ENCODE measurements around the gene DCAF4. TPM values are rescaled to one million over a fixed set of nuclear protein-coding genes. Genes with fewer than 3 reads are reported as not detected.

DCAF4 gene
- total RNA-seq, 1 donor = 21.0 TPM

GRCh38 chr14:72920008-72920407, 6.3 kb upstream of the DCAF4 start:
- H2AFZ ChIP-seq (ENCODE audit: low read length) = no peak overlapping the region
- H3K4me1 ChIP-seq (ENCODE audit: insufficient read depth, low read length) = no peaks in the 10 kb centered on the region
- no peaks in the 10 kb centered on the region for H4K20me1 ChIP-seq (ENCODE audit: insufficient read depth, low read length)
- peaks cover 18% of the 10 kb centered on the region for H3K27me3 ChIP-seq (ENCODE audit: insufficient read depth, low read length)
- peak; percentile 19 for TF ChIP-seq CTCF (IDR thresholded peaks at IDR 0.05; ENCODE audit: extremely low read depth, low read depth, low read length)
- H3K27ac ChIP-seq (ENCODE audit: low read depth, low read length) = no peak overlapping the region
- no peaks in the 10 kb centered on the region for H3K9me3 ChIP-seq (ENCODE audit: low read depth, low read length)
- H3K4me3 ChIP-seq (ENCODE audit: insufficient read depth, low read length) = no peak overlapping the region
- no peak for DNase-seq (ENCODE audit: insufficient read length, low spot score, missing footprints)
- no peaks in the 10 kb centered on the region for H3K36me3 ChIP-seq (ENCODE audit: insufficient read depth, low read length)
- H3K4me2 ChIP-seq (ENCODE audit: insufficient read depth, low read length) = no peak overlapping the region
- no peaks in the 10 kb centered on the region for H3K79me2 ChIP-seq (ENCODE audit: insufficient read depth, low read length)

DNA sequence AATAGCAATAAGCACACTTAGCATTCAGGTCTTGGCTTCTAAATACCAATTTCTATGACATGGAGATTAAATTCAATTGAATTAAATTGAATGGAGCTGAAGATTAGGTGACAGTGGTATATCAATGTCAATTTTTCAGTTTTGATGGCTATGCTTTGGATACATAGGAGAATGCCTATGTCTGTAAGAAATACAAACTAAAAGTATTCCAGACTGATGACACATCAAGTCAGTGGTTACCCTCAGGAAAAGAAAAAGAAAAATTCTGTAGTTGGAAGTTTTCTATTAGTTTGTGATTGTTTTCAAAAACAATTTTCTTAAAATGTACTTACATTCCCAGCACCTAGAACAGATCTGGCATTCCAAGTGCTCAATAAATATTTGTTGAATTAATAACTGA, 4.9 kb upstream of the DCAF4 start:
- H3K4me1 ChIP-seq (ENCODE audit: insufficient read depth, low read length) = no peaks in the 10 kb centered on the region
- peak; percentile 80 for DNase-seq (ENCODE audit: insufficient read length, low spot score, missing footprints)
- no peak overlapping the region for H3K27ac ChIP-seq (ENCODE audit: low read depth, low read length)
- no peak overlapping the region for H3K4me3 ChIP-seq (ENCODE audit: insufficient read depth, low read length)
- no peak overlapping the region for H3K4me2 ChIP-seq (ENCODE audit: insufficient read depth, low read length)
- H2AFZ ChIP-seq (ENCODE audit: low read length) = no peak overlapping the region
- H3K27me3 ChIP-seq (ENCODE audit: insufficient read depth, low read length) = peaks cover 18% of the 10 kb centered on the region
- no peaks in the 10 kb centered on the region for H3K36me3 ChIP-seq (ENCODE audit: insufficient read depth, low read length)
- H4K20me1 ChIP-seq (ENCODE audit: insufficient read depth, low read length) = no peaks in the 10 kb centered on the region
- no peaks in the 10 kb centered on the region for H3K79me2 ChIP-seq (ENCODE audit: insufficient read depth, low read length)
- no peaks in the 10 kb centered on the region for H3K9me3 ChIP-seq (ENCODE audit: low read depth, low read length)
- TF ChIP-seq CTCF (IDR thresholded peaks at IDR 0.05; ENCODE audit: extremely low read depth, low read depth, low read length) = no peak

DNA sequence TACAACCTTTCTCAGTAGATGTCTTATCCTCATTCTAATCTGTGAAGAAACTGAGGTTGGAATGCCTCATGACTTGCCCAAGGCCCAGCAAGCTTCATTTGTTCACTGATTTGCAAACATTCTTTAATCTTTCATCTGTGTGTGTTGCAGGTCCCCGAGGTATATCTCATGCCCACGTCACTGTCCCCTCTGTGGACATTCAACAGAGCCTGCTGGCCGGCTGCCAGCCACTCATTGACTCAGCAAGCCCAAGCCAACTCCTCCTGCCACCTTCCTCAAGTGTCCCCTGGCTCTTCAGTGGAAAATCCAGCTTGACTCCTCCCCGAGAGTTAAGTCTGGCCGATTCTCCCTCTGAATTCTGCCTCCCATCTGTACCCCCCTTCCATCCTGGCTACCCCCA, 1.9 kb upstream of the DCAF4 start:
- peaks cover 4% of the 10 kb centered on the region for H3K27me3 ChIP-seq (ENCODE audit: insufficient read depth, low read length)

DNA sequence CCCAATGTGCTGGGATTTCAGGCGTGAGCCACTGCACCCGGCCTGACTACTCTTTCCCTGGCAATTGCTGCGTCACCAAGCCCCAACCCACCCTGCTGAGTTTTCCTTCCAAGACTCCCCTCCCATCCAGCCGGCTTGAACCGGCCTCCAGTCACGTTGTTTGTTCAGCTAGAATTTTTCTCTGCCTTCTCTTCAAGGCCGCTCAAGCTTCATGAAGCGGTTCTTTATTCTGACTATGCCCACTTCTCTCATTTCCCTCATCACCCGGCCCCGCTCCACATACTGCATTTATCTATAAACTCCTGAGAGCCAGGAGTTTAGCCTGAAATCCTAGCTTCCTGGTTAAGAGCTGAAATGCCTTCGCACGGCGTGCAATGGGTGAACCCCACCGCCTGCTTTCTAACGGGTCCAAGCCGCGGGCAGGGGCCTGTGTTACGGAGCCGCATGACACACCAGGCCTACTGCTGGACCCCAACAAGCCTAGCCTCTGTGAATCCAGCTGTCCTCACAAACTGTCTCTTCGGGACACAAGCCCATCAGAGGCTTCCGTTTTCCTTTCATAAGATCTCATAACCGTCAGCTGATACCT, 999 bp upstream of the DCAF4 start:
- peak overlapping the region; percentile 80 for H3K4me2 ChIP-seq (ENCODE audit: insufficient read depth, low read length)
- no peaks in the 10 kb centered on the region for H3K27me3 ChIP-seq (ENCODE audit: insufficient read depth, low read length)
- no peaks in the 10 kb centered on the region for H3K36me3 ChIP-seq (ENCODE audit: insufficient read depth, low read length)
- H3K4me1 ChIP-seq (ENCODE audit: insufficient read depth, low read length) = no peaks in the 10 kb centered on the region
- peak overlapping the region; percentile 93 for H2AFZ ChIP-seq (ENCODE audit: low read length)
- H3K79me2 ChIP-seq (ENCODE audit: insufficient read depth, low read length) = peaks cover 20% of the 10 kb centered on the region
- TF ChIP-seq CTCF (IDR thresholded peaks at IDR 0.05; ENCODE audit: extremely low read depth, low read depth, low read length) = no peak
- peak overlapping the region; percentile 49 for H3K27ac ChIP-seq (ENCODE audit: low read depth, low read length)
- no peaks in the 10 kb centered on the region for H4K20me1 ChIP-seq (ENCODE audit: insufficient read depth, low read length)
- H3K9me3 ChIP-seq (ENCODE audit: low read depth, low read length) = no peaks in the 10 kb centered on the region
- no peak for DNase-seq (ENCODE audit: insufficient read length, low spot score, missing footprints)
- H3K4me3 ChIP-seq (ENCODE audit: insufficient read depth, low read length) = peak overlapping the region; percentile 83

More for the DNA sequence above, 1.9 kb upstream of the DCAF4 start:
- Histone ChIP-seq H3K36me3 (ENCODE audit: insufficient read depth, low read length) (no peaks in the 10 kb centered on the region), H2AFZ (ENCODE audit: low read length) (no peak overlapping the region), H3K9me3 (ENCODE audit: low read depth, low read length) (no peaks in the 10 kb centered on the region), H3K4me3 (ENCODE audit: insufficient read depth, low read length) (no peak overlapping the region), H3K27ac (ENCODE audit: low read depth, low read length) (no peak overlapping the region), H3K4me1 (ENCODE audit: insufficient read depth, low read length) (no peaks in the 10 kb centered on the region), H3K4me2 (ENCODE audit: insufficient read depth, low read length) (no peak overlapping the region), H4K20me1 (ENCODE audit: insufficient read depth, low read length) (no peaks in the 10 kb centered on the region), H3K79me2 (ENCODE audit: insufficient read depth, low read length) (peaks cover 11% of the 10 kb centered on the region)
- no peak for TF ChIP-seq CTCF (IDR thresholded peaks at IDR 0.05; ENCODE audit: extremely low read depth, low read depth, low read length)
- no peak for DNase-seq (ENCODE audit: insufficient read length, low spot score, missing footprints)

All from osteoblast (primary cell).